Ovary (tissue), 3 donors: ENCODE data around the gene PER2.

Experiments
- EP300 ChIP-seq: sonication (generic); formaldehyde crosslinking; IDR thresholded peaks from one replicate; pipeline ENCODE4 v1.6.1; 2017; ENCODE audit warnings: antibody characterized with exemption
- POLR2A ChIP-seq: fragments of 450-650 bp; IDR thresholded peaks from one replicate; pipeline ENCODE4 v1.6.1; 2017; ENCODE audit warnings: antibody characterized with exemption, mild to moderate bottlenecking, moderate library complexity
- TF ChIP-seq, protein P1 (sequence below), 3 donors: fragments of 450-650 bp in 2 of 3; fragments of 200-600 bp in 1 of 3; IDR thresholded peaks; one replicate each; pipeline versions ENCODE4 v1.5.1 to v1.8.0; 2016 to 2022; ENCODE audit warnings: antibody characterized with exemption in 3 of 3, mild to moderate bottlenecking in 1 of 3
- donor health status: DM: no; HTN: no; CAD: no.

DNA sequence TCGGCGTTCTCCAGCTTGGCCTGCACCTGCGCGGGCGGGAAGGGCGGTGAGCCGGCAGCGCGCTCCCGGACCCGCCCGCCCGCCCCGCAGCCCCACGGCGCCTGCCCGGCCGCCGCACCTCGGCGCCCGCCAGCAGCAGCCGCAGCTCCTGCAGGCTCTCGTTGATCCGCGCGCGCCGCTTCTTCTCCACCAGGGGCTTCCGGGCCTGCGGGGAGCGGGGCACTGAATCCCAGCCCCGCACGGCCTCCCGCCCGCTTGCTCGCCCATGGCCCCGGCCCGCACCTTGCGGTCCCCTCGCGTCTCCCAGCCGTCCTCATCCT lies 48.9 kb downstream of the PER2 start:
- TF ChIP-seq, protein P1, sequence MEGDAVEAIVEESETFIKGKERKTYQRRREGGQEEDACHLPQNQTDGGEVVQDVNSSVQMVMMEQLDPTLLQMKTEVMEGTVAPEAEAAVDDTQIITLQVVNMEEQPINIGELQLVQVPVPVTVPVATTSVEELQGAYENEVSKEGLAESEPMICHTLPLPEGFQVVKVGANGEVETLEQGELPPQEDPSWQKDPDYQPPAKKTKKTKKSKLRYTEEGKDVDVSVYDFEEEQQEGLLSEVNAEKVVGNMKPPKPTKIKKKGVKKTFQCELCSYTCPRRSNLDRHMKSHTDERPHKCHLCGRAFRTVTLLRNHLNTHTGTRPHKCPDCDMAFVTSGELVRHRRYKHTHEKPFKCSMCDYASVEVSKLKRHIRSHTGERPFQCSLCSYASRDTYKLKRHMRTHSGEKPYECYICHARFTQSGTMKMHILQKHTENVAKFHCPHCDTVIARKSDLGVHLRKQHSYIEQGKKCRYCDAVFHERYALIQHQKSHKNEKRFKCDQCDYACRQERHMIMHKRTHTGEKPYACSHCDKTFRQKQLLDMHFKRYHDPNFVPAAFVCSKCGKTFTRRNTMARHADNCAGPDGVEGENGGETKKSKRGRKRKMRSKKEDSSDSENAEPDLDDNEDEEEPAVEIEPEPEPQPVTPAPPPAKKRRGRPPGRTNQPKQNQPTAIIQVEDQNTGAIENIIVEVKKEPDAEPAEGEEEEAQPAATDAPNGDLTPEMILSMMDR (IDR thresholded peaks at IDR 0.05) = no peak
- TF ChIP-seq EP300 = no peak
- TF ChIP-seq POLR2A = no peak
